ENCODE results near the gene AKAP11.

AKAP11 gene

DNA sequence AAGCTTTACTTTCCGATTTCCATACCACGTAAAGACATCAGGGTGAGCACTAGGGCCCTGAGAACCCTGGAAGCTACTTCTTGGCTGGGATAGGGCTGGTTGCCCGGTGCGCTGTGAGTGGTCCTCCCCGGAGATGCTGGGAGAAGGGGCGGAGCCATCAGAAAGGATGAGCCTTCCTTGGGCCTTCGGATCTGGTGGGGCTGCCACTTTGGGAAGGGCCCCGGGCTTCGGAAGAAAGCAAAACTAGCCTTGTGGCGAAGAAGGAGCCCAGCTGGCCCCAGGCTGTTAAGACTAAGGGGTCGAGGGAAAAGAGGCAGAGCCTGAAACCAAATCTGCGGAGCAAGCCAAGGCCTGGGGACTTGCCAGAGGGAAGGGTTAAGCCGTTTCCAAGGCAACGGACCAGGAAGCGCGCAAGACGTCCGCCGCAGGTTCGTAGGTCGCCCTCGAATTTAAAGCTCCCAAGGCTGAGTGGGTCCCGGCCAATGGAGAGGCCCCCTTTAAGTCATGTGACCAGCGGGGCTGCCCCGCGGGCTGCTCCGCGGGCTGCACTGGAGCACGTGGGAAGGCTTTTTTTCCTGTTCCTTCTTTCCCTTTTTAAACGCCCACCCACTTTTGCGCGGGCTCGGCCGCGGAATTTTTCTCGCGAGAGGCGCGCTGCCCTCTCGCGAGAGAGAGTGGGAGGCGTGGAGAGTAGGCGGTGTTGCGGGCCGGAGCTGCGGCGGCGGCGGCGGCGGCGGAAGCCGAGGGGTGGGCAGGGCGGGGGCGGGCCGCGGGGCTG is 426 bp upstream of the AKAP11 start:
- DNase-seq (ENCODE audit: low read depth in 2 of 2), result peak; percentile 81 to 85

DNA sequence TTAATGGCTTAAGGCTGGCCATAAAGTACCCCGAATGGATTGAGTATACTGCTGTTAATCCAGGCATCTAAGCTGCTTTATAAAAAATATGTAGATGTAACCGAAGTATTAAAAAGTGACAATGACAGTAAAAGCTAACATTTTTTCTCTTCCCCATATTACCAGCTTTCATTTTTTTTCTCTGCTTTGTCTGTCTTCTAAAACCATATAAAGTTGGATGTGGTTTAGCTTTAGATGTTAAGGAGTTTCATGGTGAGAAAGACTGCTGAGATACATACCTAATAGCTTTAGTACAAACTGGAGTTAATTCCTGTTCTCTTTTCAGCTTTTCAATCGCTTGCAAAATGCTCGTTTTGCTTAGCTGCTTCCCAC is 838 bp downstream of the AKAP11 start:
- DNase-seq (ENCODE audit: low read depth in 2 of 2), result no peak

DNA sequence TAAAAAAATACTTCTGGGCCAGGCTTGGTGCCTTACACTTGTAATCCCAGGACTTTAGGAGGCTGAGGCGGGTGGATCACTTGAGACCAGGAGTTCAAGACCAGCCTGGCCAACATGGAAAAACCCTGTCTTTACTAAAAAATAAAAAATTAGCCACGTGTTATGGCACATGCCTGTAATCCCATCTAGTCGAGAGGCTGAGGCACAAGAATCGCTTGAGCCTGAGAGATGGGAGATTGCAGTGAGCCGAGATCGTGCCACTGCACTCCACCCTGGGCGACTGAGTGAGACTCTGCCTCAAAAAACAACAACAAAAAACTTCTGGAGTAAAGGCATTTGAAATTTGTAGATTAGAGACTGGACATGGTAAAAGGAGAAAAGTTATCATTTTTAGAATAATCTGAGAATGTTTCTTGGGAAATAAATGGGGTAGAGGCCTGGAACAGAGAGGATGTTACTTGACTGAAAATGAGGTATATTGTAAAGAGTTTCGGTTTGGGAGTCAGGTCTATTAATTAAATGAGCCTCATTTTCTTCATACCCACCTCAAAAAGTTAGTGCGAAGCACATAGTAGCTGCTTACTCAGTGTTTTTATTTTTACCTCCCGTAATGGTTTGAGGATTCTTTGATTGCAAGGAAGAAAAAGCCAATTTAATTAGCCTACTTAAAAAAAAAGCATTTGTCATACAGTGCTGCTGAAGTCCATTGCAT is 2.6 kb downstream of the AKAP11 start:
- no peak for DNase-seq (ENCODE audit: low read depth in 2 of 2)

DNA sequence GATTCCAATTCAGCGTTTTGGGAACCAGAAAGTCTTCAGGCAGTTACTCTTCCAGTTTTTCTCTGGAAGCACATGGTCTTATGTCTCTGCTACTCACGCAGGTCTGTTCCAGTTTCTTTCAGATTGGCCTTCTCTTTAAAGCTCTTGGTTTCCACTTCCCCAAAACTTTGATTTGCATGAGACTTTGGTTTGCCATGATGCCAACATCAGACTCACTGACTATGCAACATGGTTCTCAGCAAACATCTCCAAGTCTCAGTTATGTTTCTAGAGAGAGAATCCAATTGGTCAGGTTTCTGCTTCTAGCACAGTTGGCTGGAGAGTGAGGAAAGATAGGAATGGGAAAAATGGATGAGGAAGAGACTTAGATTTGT is 3.1 kb downstream of the AKAP11 start:
- no peak for DNase-seq (ENCODE audit: low read depth in 2 of 2)

DNA sequence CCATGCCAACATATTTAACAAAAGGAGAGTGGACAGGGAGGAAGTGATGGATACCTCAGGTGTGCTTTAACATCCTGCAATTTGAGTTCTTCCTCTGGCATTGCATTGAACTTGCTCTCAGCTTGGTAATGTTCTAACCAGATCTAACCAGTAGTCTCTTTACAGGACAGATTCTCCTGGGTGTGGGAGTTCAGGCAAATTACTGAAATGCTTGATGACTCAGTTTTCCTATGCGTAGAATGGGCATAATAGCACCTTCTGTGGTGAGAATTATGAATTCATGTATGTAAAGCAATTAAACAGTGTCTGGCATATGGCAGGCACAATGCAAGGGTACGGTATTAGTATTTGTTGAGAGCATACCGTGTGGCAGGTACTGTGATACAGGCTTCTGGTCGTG is 3.6 kb downstream of the AKAP11 start:
- DNase-seq (ENCODE audit: low read depth in 2 of 2), result no peak

DNA sequence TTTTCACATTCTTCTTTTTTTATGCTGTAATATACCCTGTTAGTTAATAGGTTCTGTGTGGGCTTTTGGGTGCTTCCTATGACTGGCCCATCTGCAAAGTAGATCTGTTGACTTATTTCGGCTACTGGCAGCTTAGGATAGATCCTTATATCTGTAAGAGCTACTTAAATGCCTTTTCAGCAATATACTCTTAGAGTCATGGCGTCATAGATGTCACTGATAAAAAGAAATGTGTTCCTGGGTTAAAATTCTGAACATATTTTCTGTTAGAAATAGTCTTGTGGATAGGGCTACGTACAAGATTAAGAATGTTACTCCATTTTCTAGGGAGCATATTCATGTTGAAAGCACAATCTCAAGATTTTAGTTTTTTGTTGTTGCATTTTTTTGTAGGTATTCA is 4.7 kb downstream of the AKAP11 start:
- no peak for DNase-seq (ENCODE audit: low read depth in 2 of 2)

DNA sequence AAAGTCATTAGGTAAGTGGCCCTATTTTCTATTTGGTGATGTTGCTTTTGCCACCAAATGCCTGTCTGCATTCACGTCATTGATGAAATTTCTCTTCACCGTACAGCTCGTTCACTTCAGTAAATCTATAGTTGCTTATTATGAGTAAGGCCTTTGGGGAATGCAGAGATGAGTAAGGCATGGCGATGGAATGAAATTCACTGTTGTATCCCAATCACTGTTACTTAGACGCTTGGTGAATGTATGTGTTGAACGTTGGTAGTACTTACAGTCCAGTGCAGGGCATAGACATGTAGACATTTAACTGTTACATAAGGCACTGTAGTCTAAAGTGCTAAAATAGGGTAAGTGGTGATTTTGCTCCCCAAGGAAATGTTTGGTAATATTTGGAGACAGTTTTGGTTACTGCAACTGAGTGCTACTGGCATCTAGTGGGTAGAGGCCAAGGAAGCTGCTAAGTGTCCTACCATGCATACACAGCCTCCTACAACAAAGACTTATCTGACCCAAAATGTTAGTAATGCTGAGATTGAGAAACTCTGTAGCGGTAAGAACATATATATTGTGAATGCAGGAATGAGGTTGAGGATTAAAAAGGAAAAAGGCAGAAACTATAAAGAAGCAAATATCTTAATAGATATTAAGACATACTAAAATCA is 5.8 kb downstream of the AKAP11 start:
- DNase-seq (ENCODE audit: low read depth in 2 of 2), result no peak

DNA sequence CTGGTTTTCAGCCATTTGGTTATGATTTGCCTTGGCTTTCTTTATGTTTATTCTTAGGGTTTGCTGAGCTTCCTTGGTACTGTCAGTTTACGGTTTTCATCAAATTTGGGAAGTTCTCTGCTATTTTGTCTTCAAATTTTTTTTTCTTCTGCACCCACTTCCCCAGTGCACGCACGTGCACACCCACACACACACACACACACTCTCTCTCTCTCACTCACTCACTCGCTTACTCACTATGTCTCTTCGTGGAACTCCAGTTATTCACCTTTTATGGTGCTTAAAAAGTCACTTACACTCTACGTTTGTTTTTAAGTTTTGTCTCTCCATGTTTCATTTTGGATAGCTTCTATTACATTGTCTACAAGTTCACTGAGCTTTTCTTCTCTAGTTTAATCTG is 7.1 kb downstream of the AKAP11 start:
- no peak for DNase-seq (ENCODE audit: low read depth in 2 of 2)

DNA sequence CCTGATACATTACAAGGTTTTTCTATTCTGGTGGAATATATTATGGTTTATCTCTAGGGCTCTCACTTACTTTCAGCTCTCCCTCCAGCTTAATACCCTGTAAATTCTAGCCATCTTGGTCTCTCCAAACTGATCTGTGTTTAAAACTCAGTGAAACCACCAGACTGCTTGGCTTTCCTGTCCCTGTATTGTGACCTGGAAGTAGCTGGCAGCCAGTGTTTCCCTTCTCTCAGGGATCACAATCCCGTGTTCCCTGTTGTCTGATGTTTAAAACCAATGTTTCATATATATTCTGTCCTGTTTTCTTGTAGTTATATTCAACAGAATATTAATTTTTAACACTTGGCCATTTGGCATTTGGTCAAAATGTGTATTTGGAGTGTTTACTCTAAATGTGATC is 8.0 kb downstream of the AKAP11 start:
- DNase-seq (ENCODE audit: low read depth in 2 of 2), result no peak

DNA sequence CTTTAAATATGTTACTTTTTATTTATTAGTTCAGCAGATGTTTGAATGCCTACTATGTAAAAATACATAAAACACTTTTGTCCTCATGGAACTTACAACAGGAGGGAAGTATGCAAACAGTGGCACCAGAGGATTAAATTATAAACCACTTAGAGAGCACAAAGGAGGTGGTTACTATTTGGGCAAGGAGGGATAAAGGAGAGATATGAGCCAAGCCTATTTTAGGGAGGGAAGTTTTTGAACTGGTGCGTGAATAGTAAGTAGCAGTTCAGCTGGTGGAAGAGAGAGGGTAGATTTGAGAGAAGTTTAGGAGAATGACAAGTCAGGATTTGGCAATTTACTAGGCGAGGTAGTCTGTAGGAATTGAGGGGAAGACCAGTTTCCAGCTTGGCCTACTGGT is 8.6 kb downstream of the AKAP11 start:
- no peak for DNase-seq (ENCODE audit: low read depth in 2 of 2)

DNA sequence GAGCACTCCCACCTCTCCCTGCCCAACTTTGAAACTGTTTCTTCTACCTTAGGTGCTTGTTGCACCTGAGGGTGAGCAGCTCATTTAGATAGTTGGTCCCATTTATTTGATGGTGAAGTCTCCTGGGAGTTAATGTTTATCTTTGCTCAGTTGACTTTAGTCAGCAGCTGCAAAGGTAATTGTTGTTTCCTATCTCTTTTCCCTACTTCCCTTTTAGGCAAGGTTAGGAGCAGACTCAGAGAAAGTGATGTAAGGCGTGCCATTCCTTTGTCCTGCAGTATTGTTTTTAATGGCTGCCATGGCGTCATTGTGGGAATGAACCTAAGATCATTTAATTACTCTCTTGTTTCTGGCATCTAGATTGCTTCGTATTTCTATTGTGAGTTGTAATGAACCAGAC is 11.6 kb downstream of the AKAP11 start:
- no peak for DNase-seq (ENCODE audit: low read depth in 2 of 2)

DNA sequence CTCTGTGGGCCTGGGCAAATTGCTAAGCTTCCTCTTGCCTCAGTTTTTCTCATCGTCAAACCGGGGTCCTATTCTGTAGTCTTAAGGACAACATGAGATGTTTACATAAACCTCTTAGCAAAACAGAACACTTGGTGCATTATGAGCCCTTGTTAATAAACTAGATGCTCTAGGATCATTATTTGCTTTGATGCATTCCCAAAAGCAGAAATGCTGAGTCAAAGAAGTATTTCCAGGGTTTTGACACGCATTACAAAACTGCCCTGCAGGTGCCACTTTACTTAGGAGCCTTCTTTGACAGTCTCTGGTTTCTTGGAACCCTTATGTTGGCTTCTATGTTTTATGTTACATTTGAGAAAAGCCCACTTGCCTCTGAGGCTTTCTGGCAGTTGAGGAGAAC is 12.1 kb downstream of the AKAP11 start:
- DNase-seq (ENCODE audit: low read depth in 2 of 2), result no peak

DNA sequence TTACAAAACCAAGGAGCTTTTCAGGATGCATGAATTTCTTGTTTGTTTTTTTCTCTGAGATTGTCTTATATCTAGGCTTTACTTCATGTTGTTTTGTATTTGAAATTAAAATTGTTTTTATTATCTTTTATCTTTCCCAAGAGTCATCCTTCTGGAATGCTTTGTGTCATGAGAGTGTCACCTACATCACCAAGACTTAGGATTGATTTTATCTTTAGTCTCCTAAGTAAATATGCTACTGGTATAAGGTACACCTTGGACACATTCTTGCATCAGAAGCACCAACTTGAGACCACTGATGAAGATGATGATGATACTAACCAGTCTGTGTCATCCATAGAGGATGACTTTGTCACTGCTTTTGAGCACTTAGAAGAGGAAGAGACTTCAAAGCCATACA is 26.4 kb downstream of the AKAP11 start:
- no peak for DNase-seq (ENCODE audit: low read depth in 2 of 2)

DNA sequence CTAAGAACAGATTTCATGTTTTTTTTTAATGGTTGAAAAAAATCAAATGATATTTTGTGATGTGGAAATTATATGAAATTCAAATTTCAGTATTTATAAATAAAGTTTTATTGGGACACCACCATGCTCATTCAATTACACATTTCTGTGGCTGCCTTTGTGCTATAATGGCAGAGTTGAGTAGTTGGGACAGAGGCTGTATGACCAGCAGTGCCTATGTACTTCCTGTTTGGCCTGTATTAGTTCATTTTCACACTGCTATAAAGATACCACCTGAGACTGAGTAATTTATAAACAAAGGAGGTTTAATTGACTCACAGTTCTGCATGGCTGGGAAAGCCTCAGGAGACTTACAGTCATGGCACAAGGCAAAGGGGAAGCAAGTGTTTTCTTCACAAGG is 33.6 kb downstream of the AKAP11 start:
- no peak for DNase-seq (ENCODE audit: low read depth in 2 of 2)

DNA sequence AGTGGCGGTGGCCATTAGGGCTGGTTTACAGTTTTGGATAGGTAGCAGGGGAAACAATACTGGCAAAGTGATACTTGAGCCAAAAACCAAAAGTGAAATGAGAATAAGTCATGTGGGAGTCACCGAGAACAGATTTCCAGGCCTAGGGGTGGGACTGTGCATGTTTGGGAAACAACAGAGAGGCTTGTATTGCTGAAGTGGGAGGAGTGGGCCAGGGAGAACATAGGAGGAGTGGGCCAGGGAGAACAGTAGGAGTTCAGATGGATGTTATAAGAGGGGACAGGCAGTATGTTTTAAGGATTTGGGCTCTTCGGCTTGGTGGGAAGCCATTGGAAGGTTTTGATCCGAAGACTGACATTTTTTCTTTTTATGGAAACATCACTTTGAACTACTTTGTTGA is 35.5 kb downstream of the AKAP11 start:
- no peak for DNase-seq (ENCODE audit: low read depth in 2 of 2)

DNA sequence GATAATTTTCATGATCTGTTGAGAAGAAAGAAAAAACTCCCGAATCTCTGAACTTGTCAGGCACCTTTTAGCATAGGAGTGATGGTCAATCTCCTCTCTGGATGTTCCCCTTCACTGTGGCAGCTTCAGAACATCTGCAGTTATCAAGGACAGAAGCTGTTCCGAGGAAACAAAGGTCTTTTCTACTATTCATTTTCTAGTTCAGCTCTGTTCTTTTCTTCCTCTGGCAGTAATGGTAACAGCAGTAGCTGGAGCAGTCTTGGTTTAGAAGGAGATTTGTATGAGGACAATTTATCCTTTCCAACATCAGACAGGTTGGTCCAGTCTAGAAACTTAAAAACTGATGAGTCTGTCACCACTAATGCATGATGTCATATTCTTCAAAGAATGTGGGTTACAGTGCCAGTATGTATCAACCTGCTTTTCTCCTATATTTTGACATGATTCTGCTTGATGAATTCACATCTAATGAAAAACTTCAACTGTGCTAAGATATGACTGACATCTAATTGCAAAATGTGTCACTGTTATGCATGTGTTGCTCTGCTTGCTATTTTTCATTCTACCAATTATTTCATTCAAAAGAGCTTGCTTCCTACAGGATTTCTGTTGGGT is 41.0 kb downstream of the AKAP11 start:
- DNase-seq (ENCODE audit: low read depth in 2 of 2), result no peak

DNA sequence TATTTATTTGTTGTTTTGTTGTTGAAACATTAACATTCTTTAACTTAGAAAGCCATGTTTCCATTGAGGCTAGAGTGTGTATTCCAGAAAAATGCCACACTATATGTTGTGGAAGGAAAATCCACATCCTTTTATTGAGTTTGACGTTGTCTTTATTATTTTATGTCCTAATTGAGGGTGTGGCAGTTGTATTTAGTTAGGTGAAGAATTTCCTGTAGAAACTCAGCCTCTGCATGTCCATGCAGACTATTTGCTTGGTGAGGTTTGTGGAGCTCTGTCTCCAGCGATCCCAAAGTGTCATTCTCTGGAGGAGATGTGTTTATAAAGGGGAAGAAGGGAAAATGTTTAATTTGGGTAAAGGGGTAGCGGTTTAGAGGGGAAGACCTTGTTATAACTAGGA is 46.6 kb downstream of the AKAP11 start:
- DNase-seq (ENCODE audit: low read depth in 2 of 2), result no peak

DNA sequence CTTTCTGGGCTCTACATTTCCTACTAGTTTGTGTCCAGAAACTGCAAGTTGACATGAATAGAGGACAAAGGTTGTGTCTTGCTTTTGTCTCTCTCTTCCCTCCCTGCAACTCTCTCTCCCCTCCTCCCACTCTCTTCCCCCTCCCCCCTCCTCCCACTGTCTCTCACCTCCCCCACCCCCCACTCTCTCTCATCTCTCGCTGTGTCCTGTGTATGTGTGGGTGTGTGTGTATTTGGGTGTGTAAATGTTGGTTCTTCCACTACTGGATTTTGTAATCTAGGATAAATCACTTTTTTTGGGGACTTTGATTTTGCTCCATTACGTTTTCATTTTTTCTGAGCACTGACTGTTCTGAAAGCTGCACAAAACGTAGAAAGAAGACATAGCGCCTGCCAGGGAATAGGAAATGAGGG is 48.4 kb downstream of the AKAP11 start:
- DNase-seq (ENCODE audit: low read depth in 2 of 2), result no peak

DNA sequence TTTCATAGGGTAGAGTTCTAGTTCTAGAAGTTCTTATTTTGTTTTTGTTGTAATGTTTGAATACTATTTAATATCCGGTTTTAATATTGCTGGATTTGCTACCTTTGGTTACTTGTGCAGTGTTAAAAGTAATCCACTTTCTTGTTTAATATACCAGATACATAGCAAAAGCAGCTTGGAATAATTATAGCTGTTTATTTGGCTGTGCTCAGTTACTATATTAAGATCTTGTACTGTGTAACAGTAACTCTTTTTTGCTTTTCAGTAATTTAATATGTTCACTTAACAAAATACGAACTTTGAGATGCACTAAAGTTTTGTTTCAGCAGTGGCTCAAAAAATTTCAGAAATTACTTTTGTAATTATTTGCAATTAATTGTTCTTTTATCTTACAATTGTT is 50.9 kb downstream of the AKAP11 start:
- no peak for DNase-seq (ENCODE audit: low read depth in 2 of 2)

DNA sequence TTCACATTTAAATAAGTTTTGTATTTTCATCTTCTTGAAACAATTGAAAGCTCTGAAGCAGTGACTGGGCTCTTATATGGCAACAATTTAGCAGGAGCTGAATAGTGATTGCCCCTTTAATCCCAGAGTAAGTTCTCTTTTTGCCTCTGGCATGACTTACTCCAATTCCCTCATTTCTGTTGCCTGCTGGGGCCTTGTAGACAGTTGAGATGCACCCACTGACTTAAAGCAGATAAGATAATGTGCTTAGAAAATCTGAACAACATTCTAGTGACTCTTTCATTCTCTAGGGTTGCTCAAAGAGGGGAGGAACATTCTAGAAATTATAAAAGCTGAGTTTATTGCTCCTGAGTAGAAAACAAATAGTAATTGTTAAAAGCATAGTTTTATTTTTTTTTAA is 52.8 kb downstream of the AKAP11 start:
- DNase-seq (ENCODE audit: low read depth in 2 of 2), result no peak

DNA sequence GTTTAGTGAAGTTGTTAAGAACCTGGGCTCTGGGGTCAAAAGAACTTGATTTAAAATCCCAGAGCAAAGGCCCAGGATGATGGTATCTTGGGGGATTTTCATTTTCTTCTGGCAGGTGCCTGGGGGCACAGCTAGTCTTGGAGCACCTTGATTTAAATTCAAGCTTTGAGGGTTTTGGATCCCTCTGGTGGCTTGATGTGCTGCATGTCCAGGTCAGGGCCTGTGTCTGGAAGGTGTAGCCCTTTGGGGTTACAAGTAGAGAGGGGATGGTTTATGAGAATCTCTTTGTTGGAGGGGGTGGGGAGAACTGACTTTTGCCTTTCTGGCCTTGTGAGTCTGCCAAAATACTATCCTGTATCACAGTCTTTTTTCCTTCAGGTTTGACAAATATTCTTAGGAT is 55.8 kb downstream of the AKAP11 start:
- no peak for DNase-seq (ENCODE audit: low read depth in 2 of 2)

DNA sequence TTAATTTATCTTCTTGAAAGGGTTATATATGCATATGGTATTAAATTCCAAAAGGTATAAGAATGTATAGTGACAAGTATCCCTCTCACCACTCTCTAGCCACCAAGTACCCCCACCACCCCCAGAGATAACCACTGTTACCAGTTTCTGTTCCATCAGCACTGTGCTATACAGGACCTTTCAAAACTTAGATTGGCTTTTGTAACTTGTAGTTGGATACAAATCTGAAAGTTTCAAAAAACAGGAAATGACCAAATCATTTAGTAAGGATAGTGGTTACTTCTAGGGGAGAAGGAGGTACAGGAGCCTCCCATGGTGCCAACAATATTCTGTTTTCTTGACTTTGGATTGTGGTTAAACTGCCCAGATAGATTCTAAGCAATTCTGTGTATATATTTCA is 56.7 kb downstream of the AKAP11 start:
- DNase-seq (ENCODE audit: low read depth in 2 of 2), result no peak

DNA sequence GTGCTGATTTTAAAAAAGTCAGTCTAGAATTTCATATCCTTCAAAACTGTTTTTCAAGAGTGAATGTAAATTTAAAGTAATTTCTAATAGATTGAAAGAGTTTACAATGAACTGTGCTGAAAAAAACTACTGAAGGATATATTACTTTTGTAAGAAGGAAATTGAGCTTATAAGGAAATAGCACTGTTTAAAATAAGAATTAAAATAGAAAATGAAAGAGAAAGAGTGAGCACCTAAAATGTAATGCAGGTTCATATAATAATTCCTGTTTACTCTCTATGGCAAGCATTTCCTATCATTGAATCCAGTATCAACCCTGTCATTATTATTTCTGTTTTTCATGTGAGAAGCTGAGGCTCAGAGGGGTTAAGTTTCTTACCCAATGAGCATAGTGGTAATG is 57.3 kb downstream of the AKAP11 start:
- DNase-seq (ENCODE audit: low read depth in 2 of 2), result no peak
